Tibial nerve (tissue), 4 donors: Measurements from ENCODE around the gene IDH3A. TPM values are rescaled to one million over a fixed set of nuclear protein-coding genes. Genes with fewer than 3 reads are reported as not detected.

ENCODE experiments used
- DNase-seq, 2 donors: peaks; one replicate each; pipeline ENCODE4 v3.0.0-alpha.2; 2019; ENCODE audit warnings: low spot score in 2 of 2
- H3K27ac ChIP-seq, 4 donors: fragments of 200-600 bp; sonication (generic) in 3 of 4; one replicate each; pipeline ENCODE4 v1.5.1; 2017 to 2019; ENCODE audit warnings: mild to moderate bottlenecking in 1 of 4
- H3K27me3 ChIP-seq, 2 donors: fragments of 200-600 bp; sonication (generic) in 1 of 2; one replicate each; pipeline versions ENCODE4 v1.5.1 to v1.6.0; 2017 to 2019
- H3K36me3 ChIP-seq, 3 donors: fragments of 200-600 bp; sonication (generic); one replicate each; pipeline ENCODE4 v1.5.1; 2018 to 2019
- H3K4me1 ChIP-seq, 4 donors: fragments of 200-600 bp; sonication (generic) in 3 of 4; one replicate each; pipeline ENCODE4 v1.5.1; 2017 to 2019
- H3K4me3 ChIP-seq, 4 donors: fragments of 200-600 bp; sonication (generic) in 3 of 4; one replicate each; pipeline ENCODE4 v1.5.1; 2017 to 2019; ENCODE audit warnings: mild to moderate bottlenecking in 1 of 4, moderate library complexity in 1 of 4
- H3K9me3 ChIP-seq, 4 donors: fragments of 200-600 bp; sonication (generic) in 3 of 4; one replicate each; pipeline ENCODE4 v1.5.1; 2017 to 2019
- EP300 ChIP-seq, 2 donors: sonication (generic); formaldehyde crosslinking; IDR thresholded peaks; one replicate each; pipeline ENCODE4 v1.6.1; 2017; ENCODE audit warnings: antibody characterized with exemption in 2 of 2, mild to moderate bottlenecking in 1 of 2
- POLR2A ChIP-seq, 2 donors: fragments of 450-650 bp; IDR thresholded peaks; one replicate each; pipeline ENCODE4 v1.6.1; 2017; ENCODE audit warnings: antibody characterized with exemption in 2 of 2, mild to moderate bottlenecking in 2 of 2, moderate library complexity in 2 of 2
- WGBS, 2 donors: methylation state at CpG; one replicate each; pipeline ENCODE4 v1.1.5; 2018; 5-methylcytosine and 5-hydroxymethylcytosine counted together
- total RNA-seq, 4 donors: library from RNA; depleted of rRNA; stranded (reverse); fragments of >200 nt; gene quantifications; one replicate each; pipeline ENCODE4 v1.1.0, GENCODE V29; 2016
- TF ChIP-seq, protein P1 (sequence below), 5 experiments: fragments of 200-600 bp in 3 of 5; fragments of 450-650 bp in 2 of 5; sonication (generic) in 3 of 5; IDR thresholded peaks; one replicate each; pipeline ENCODE4 v1.5.1; 2016 to 2019; ENCODE audit warnings: antibody characterized with exemption in 5 of 5, mild to moderate bottlenecking in 3 of 5, moderate library complexity in 2 of 5

Gene IDH3A
- total RNA-seq, 4 donors from 2014 or later: 46.9 to 70.7 (median 63.4) TPM

DNA sequence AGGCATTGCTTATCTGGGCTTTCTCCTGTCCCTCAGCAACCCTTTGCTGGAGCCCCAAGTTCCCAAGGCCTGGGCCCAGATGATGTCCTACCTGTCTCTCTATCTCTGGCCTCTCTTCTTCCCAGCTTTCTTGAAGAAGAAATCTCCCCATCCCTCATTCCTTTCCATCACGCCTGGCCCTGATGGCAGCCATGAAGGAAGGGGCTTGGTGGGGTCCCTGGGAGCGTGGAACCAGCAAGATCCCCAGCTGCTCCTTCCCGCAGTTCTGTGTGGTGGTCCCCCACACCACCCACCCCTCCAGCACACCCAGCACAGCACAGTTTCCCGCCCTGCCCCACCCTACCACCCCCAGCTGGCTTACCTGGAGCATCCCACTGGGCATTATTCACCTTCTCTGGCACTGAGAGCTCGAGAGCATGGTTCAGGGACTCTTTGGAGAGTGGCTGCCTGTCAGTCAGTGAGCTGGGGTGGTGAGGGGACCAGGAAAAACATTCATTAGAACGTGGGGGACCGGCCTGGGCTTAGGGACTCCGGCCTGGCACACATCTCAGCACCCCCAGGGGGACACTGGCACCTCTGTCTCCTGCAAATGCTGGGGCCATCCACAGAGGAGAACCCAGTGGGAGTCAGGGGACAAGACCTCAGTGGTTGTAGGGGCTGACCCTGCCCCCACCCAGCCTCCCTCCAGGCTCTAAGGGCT lies 58.6 kb downstream of the IDH3A start:
- no peaks in the 10 kb centered on the region for H3K27me3 ChIP-seq
- peaks cover 0 to 71% (median 21%) of the 10 kb centered on the region in 4 donors for H3K4me1 ChIP-seq
- H3K36me3 ChIP-seq: no peaks in the 10 kb centered on the region
- H3K27ac ChIP-seq: no peak overlapping the region
- H3K9me3 ChIP-seq: no peaks in the 10 kb centered on the region
- no peak for DNase-seq
- H3K4me3 ChIP-seq: no peak overlapping the region
- 92 to 95% methylated on average over 8 of the region's 8 CpGs for WGBS, 2 donors
- TF ChIP-seq POLR2A (IDR thresholded peaks at IDR 0.05): no peak
- TF ChIP-seq, protein P1, sequence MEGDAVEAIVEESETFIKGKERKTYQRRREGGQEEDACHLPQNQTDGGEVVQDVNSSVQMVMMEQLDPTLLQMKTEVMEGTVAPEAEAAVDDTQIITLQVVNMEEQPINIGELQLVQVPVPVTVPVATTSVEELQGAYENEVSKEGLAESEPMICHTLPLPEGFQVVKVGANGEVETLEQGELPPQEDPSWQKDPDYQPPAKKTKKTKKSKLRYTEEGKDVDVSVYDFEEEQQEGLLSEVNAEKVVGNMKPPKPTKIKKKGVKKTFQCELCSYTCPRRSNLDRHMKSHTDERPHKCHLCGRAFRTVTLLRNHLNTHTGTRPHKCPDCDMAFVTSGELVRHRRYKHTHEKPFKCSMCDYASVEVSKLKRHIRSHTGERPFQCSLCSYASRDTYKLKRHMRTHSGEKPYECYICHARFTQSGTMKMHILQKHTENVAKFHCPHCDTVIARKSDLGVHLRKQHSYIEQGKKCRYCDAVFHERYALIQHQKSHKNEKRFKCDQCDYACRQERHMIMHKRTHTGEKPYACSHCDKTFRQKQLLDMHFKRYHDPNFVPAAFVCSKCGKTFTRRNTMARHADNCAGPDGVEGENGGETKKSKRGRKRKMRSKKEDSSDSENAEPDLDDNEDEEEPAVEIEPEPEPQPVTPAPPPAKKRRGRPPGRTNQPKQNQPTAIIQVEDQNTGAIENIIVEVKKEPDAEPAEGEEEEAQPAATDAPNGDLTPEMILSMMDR (IDR thresholded peaks at IDR 0.05): no peak

DNA sequence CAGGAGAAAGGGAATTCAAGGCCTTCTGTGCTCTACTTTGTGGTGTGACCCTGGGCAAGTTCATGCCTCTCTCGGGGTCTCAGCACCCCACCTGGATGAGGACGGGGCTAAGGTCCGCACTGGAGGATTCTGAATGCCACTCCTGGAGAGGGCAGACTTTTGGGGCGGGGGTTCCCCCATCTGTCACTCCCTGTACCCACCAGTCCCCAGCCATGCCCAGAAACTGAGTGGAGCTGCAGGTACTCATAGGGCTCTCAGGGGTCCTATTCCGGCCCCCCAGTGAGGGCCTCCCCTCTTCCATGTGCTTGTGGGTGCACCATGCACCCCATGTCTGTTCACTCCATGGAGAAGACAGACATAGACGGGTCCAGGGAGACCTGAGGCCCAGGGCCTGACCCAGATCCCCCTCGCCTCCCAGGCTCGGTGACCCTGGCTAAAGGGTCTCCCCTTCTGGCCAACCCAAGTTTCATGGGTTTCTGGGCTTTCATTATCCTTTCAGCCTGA lies 59.2 kb downstream of the IDH3A start:
- no peaks in the 10 kb centered on the region for H3K36me3 ChIP-seq
- no peak overlapping the region for H3K4me3 ChIP-seq
- 85 to 94% methylated on average over 7 to 8 of the region's 8 CpGs for WGBS, 2 donors
- TF ChIP-seq, protein P1 (IDR thresholded peaks at IDR 0.05): no peak
- TF ChIP-seq EP300 (IDR thresholded peaks at IDR 0.05) (no peak), POLR2A (IDR thresholded peaks at IDR 0.05) (no peak)
- H3K27me3 ChIP-seq: no peaks in the 10 kb centered on the region
- no peaks in the 10 kb centered on the region for H3K9me3 ChIP-seq
- H3K4me1 ChIP-seq: peaks cover 0 to 70% (median 23%) of the 10 kb centered on the region in 4 donors
- no peak for DNase-seq
- no peak overlapping the region for H3K27ac ChIP-seq

DNA sequence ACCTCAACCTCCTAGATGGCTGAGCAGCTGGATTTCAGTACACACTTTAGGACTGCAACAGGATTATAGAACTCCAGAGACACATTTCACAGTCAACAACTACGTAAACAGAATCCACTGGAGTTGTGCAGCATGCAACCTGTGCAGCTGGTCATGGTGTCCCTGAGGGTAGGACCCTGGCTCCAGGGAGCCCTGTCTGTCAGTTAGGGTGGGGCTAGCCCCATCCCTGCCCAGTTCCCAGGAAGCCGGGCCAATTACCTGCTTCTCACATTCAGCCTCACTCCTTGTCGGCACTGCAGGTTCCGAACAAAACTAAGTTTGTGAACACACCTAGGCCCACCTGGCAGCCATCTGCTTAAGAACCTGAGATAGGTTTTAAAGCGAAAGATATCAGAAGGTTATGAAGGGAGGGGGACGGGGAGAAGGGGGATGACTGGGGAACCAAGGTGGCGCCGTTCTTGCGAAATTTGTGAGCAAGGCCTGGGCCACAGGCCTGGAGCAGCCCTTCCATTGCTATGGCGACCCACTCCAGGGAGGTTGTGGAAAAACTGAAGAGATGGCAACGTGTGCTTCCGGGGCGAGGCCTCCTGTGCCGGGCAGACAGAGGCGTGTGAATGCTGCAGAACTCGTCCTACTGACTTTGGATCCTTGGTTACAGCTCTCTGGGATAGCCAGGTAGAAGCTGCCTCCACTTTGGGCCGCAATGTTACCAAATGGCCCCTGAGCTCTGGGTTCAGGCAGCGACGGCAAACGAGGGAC lies 59.9 kb downstream of the IDH3A start:
- Histone ChIP-seq H3K4me3 (no peak overlapping the region), H3K36me3 (no peaks in the 10 kb centered on the region), H3K27me3 (no peaks in the 10 kb centered on the region), H3K4me1 (peaks cover 0 to 63% (median 22%) of the 10 kb centered on the region in 4 donors), H3K27ac (no peak overlapping the region), H3K9me3 (no peaks in the 10 kb centered on the region)
- DNase-seq: no peak
- TF ChIP-seq EP300 (IDR thresholded peaks at IDR 0.05) (no peak), POLR2A (IDR thresholded peaks at IDR 0.05) (no peak)
- TF ChIP-seq, protein P1 (IDR thresholded peaks at IDR 0.05): no peak
- WGBS, 2 donors: 85 to 90% methylated on average over 20 of the region's 20 CpGs

DNA sequence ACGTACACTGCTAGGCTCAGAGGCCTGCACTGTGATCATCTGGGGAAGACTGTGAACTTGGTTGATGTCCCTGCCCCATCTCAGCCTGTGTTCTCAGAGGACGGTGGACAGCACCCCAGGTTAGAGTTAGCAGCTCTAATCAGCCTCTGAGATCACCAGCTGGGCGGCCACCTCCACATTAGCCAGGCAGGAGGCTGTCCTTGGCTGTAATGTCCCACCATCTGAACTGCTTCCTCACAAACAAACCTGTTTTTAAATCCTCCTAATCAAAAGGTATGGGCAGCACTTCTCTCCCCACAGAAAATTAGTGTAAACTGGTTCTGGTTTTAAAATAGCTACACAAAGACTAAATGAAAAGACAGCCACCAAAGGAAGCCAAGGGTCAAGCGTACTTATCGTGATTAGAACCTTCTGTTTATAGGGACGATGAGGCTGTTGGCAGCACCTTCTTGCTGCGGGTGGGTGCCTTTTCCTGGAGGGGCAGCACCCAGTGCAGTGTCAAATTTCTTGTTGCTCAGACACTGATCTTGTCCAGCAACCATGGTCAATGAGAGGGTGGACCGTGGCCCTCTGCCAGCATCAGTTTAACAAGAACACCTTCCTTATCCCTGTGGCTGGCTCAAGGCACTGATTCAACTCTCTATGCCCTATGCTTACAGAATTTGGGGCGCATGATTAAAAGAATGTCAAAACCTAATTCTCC lies 60.6 kb downstream of the IDH3A start:
- no peak for DNase-seq

More for the DNA sequence above, 60.6 kb downstream of the IDH3A start:
- no peaks in the 10 kb centered on the region for H3K9me3 ChIP-seq
- peak overlapping the region in 1 of 4 donors; percentile 54 for H3K27ac ChIP-seq
- WGBS, 2 donors: 53 to 66% methylated on average over 9 of the region's 9 CpGs
- TF ChIP-seq POLR2A (IDR thresholded peaks at IDR 0.05): no peak
- TF ChIP-seq, protein P1 (IDR thresholded peaks at IDR 0.05): no peak
- no peak for TF ChIP-seq EP300 (IDR thresholded peaks at IDR 0.05)
- H3K4me1 ChIP-seq: peaks cover 0 to 58% (median 22%) of the 10 kb centered on the region in 4 donors
- H3K27me3 ChIP-seq: no peaks in the 10 kb centered on the region
- no peaks in the 10 kb centered on the region for H3K36me3 ChIP-seq
- H3K4me3 ChIP-seq: no peak overlapping the region
